ENCODE results near the gene ENOX1. TPM values are rescaled to one million over a fixed set of nuclear protein-coding genes. Genes with fewer than 3 reads are reported as not detected.

The ENOX1 gene
- total RNA-seq, 2 experiments from 2014 or later, result 0.07 to 0.19 TPM

DNA sequence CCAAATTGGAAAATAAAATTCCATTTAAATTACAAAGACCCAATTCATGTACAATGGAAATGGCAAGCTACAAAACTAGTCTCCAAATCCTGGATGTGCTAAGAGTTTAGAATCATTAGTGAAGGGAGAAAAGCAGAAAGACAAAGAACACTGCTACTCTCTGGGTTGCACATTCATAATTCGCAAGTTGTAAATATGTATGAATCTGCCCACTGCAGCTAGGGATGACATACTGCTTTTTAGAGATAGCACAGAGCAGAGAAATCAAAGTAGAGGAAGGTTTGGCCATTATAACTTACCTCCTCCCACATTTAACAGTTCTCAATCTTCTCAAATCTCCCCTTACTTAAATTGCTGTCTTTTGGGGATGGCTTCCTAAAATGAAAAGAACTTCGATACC, 231.1 kb downstream of the ENOX1 start:
- no peaks in the 10 kb centered on the region for H3K36me3 Mint-ChIP-seq (ENCODE audit: low read depth)
- CTCF ChIA-PET, result no interaction called here
- no peak overlapping the region for H3K4me3 Mint-ChIP-seq
- DNase-seq, result no peak
- no peak overlapping the region for H3K27ac Mint-ChIP-seq
- no peaks in the 10 kb centered on the region for H3K4me1 Mint-ChIP-seq
- peaks cover 3% of the 10 kb centered on the region for H3K27me3 Mint-ChIP-seq
- POLR2A ChIA-PET, result no interaction called here
- H3K9me3 Mint-ChIP-seq, result no peaks in the 10 kb centered on the region

DNA sequence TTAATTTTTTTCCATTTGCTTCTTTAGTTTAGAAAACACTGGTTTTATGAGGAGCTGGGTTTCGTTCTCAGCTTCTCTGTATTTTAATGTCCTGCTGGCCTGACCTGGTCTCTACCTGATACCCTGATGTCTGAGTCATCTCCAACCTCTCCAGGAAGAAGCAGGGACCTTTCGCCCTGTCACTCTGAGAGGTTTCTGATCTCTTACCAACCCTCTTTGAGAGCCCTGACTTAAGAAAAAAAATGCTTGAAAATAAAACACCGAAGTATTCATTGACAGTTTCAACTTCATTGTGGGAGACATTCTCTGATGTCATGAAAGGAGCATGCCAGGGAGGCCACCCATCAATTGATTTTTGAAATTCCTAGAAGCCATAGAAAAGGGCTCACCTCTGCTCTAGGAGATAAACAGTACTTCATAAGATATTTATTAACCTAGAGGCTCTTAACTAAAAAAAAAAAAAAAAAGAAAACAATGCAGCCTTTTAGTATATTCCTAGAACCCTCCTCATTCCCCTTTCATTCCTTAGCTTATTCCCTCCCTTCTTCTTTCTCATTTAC, 234.8 kb downstream of the ENOX1 start:
- H3K4me1 Mint-ChIP-seq, result no peaks in the 10 kb centered on the region
- peaks cover 5% of the 10 kb centered on the region for H3K27me3 Mint-ChIP-seq
- H3K9me3 Mint-ChIP-seq, result no peaks in the 10 kb centered on the region
- no peaks in the 10 kb centered on the region for H3K36me3 Mint-ChIP-seq (ENCODE audit: low read depth)
- POLR2A ChIA-PET, result no interaction called here
- H3K27ac Mint-ChIP-seq, result no peak overlapping the region
- no peak for DNase-seq
- CTCF ChIA-PET, result no interaction called here
- H3K4me3 Mint-ChIP-seq, result no peak overlapping the region

DNA sequence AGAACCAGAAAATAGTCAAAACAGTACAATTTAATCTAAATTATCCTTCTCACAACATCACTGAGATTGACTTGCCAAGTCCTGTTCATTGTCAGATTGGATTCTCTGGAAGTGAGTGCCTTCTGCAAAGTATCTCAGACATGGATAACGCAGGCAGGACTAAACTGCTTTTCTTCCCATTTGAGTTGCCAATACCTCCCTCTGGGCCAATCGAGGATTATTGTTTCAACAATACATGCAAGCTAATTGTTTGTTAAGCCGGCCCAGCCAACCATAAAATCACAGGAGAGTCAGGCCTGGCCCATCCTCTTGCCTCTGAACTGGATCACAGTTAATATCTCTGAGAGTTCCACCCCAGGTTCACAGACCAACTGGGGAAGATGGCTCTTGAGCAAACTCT, 240.0 kb downstream of the ENOX1 start:
- H3K36me3 Mint-ChIP-seq (ENCODE audit: low read depth), result no peaks in the 10 kb centered on the region
- no peak for DNase-seq
- no peaks in the 10 kb centered on the region for H3K4me1 Mint-ChIP-seq
- H3K27ac Mint-ChIP-seq, result no peak overlapping the region
- ChIA-PET POLR2A (no interaction called here), CTCF (no interaction called here)
- H3K4me3 Mint-ChIP-seq, result no peak overlapping the region
- H3K27me3 Mint-ChIP-seq, result peaks cover 6% of the 10 kb centered on the region
- no peaks in the 10 kb centered on the region for H3K9me3 Mint-ChIP-seq

DNA sequence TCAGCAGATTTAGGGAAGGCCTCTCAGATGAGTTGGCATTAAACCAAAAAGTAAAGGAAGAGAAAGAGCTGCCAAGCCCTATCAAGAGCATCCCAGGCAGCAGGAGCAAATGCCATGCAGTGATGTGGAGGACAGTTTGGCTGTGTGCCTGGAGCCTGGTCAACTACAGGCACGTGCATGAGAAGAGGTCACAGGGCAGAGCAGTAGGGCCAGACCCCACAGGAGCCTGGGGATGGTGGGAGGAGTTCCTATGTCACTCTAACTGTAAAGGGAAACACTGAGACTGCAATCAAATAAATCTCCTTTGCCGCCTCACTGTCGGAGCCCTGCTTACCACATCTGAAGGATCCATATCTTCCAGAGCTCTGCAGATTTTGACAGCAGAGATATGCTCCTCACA, 240.5 kb downstream of the ENOX1 start:
- Mint-ChIP-seq H3K4me1 (no peaks in the 10 kb centered on the region), H3K27ac (no peak overlapping the region), H3K27me3 (peaks cover 6% of the 10 kb centered on the region), H3K9me3 (no peaks in the 10 kb centered on the region), H3K4me3 (no peak overlapping the region), H3K36me3 (ENCODE audit: low read depth) (no peaks in the 10 kb centered on the region)
- ChIA-PET POLR2A (no interaction called here), CTCF (no interaction called here)
- no peak for DNase-seq

DNA sequence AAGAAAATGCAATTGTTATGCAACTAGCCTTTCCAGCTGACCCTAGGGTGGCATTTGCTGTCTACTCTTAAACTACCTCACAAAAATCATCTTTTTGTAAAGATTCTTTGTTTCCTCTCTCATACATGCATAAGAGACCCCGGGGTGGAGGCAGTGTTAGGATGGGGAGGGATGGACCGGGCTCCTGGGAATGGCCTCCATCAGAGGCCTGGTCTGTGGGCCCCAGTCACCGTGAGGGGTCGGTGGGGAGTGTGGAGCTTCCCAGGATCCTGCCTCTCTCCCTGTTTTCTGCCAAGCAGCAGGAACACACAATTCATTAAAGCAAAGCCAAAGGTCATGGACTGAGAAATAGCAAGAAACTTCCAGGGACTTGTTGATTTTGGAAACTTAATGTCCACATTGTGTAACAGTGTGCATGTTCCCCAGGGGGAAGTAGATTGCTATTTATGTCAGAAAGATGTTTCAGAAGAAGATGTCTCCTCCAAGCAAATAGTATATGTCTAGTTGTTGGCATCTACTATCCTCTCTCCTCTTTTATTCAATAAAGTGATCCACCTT, 241.4 kb downstream of the ENOX1 start:
- Mint-ChIP-seq H3K27ac (no peak overlapping the region), H3K27me3 (peaks cover 6% of the 10 kb centered on the region), H3K4me3 (no peak overlapping the region), H3K9me3 (no peaks in the 10 kb centered on the region), H3K36me3 (ENCODE audit: low read depth) (no peaks in the 10 kb centered on the region), H3K4me1 (no peaks in the 10 kb centered on the region)
- POLR2A ChIA-PET, result no interaction called here
- CTCF ChIA-PET, result no interaction called here
- DNase-seq, result no peak

DNA sequence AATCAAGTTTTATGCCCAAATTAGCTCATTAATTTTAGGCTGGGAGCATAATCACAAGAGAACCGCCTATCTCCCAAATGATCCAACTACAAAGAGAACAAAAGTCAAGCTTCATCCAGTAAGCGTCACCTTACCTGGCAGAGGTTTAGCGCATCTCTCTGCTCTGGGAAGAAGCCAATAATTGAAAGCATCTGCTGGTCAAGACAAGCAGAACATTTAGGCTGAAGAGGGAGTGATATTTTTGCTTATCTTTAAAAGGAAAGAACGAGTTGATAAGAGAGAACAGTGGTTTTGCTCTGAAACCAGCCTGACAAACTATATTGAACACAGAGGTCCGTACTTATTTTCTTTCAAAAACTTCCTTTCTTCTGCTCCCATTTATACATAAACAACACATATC, 242.1 kb downstream of the ENOX1 start:
- peaks cover 6% of the 10 kb centered on the region for H3K27me3 Mint-ChIP-seq
- DNase-seq, result no peak
- ChIA-PET CTCF (no interaction called here), POLR2A (no interaction called here)
- H3K4me3 Mint-ChIP-seq, result no peak overlapping the region
- no peaks in the 10 kb centered on the region for H3K4me1 Mint-ChIP-seq
- H3K27ac Mint-ChIP-seq, result no peak overlapping the region
- no peaks in the 10 kb centered on the region for H3K9me3 Mint-ChIP-seq
- no peaks in the 10 kb centered on the region for H3K36me3 Mint-ChIP-seq (ENCODE audit: low read depth)

DNA sequence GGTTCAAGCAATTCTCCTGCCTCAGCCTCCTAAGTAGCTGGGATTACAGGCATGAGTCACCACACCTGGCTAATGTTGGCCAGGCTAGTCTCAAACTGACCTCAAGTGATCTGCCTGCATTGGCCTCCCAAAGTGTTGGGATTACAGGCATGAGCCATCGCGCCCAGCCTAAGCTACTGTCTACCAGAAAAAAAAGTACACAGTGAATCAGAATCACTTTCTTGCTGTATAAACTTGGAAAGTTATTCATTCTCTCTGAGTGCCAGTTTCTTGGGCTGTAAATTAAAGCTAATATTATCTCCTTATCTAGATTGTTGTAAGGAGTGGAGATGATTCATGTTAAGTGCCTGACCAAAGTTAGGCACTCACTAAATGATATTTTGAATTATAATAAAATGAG, 242.8 kb downstream of the ENOX1 start:
- Mint-ChIP-seq H3K27ac (no peak overlapping the region), H3K4me3 (no peak overlapping the region), H3K4me1 (no peaks in the 10 kb centered on the region), H3K27me3 (peaks cover 6% of the 10 kb centered on the region), H3K36me3 (ENCODE audit: low read depth) (no peaks in the 10 kb centered on the region), H3K9me3 (no peaks in the 10 kb centered on the region)
- ChIA-PET POLR2A (no interaction called here), CTCF (no interaction called here)
- DNase-seq, result no peak

DNA sequence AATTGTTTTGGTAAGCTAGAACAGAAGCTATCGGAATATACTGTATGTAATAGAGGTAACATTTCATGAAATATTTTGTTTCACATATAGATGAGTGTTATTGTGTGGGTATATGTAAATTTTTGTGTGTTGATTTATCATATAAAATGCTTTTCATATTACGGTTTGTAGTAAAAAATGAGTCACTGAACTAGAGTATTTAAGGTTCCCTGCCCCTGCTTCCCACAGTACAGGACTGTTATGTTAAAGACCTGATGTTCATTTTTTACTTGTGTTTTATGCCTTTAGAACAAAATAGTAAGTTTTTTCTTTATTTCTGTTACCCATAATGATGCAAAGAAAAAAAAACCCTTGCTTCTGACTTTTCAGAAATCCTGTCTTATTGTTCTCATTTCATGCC, 243.4 kb downstream of the ENOX1 start:
- no peak overlapping the region for H3K27ac Mint-ChIP-seq
- no peaks in the 10 kb centered on the region for H3K4me1 Mint-ChIP-seq
- CTCF ChIA-PET, result no interaction called here
- H3K9me3 Mint-ChIP-seq, result no peaks in the 10 kb centered on the region
- H3K4me3 Mint-ChIP-seq, result no peak overlapping the region
- H3K36me3 Mint-ChIP-seq (ENCODE audit: low read depth), result no peaks in the 10 kb centered on the region
- peaks cover 4% of the 10 kb centered on the region for H3K27me3 Mint-ChIP-seq
- POLR2A ChIA-PET, result no interaction called here
- DNase-seq, result no peak

DNA sequence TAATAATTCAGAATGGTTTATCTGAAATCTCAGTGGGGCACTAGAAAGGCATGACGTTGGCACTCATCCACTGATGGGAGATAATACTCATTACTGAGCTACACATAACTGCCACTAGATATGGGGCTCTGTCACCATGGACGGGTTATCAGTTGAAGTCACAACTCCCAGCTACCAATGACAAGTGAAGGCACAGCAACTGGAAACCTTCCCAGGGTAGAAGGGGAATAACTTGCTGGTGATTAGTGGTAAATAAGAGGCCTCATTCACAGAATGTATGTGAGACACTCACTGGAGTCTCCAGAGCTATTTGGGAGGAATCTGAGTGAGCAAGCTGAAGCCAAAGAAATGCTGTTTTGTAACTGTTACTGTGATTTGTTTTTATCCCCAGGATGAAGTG, 249.6 kb downstream of the ENOX1 start:
- Mint-ChIP-seq H3K9me3 (no peaks in the 10 kb centered on the region), H3K27ac (no peak overlapping the region), H3K27me3 (peaks cover 10% of the 10 kb centered on the region), H3K4me1 (no peaks in the 10 kb centered on the region), H3K4me3 (no peak overlapping the region), H3K36me3 (ENCODE audit: low read depth) (no peaks in the 10 kb centered on the region)
- ChIA-PET CTCF (no interaction called here), POLR2A (interaction anchor here (0.7 kb wide), 1 partner anchor 834 kb away, joined by 3 read pairs; no protein-coding TSS in a partner anchor)
- no peak for DNase-seq

DNA sequence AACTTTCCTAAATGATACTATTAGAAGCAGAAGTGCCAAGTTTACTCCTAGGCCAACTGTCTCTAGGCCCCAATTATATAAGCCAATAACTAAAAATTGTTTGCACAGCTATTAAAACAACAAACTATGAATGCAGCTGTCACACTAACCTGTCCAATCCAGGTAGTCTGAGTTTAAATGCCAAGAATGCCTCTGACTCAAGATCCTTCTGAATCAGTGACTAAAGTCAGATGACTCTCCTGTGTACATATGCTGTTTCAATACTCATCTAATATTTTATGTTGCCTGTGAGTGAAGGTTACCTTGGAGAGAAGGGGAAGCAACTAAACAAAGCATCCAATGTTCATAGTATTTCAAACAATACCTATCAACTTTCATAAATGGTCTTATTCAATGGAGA, 257.0 kb downstream of the ENOX1 start:
- POLR2A ChIA-PET, result no interaction called here

DNA sequence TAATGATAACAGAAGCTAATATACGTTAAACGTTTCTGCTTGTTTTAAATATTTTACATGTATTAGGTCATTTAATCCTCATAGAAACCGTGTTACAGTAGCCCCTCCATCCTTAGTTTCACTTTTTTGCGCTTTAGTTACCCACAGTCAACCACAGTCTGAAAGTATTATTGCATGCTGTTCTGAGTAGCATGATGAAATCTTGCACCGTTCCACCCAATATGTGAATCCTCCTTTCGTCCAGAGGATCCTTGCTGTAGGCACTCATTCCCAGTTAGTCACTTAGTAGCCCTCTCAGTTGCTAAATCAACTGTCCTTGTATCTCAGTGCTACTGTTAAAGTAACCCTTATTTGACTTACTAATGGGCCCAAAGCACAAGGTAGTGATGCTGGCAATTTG, 257.8 kb downstream of the ENOX1 start:
- POLR2A ChIA-PET, result no interaction called here

More for the DNA sequence above, 257.0 kb downstream of the ENOX1 start:
- no peaks in the 10 kb centered on the region for H3K9me3 Mint-ChIP-seq
- no peaks in the 10 kb centered on the region for H3K27me3 Mint-ChIP-seq
- no peaks in the 10 kb centered on the region for H3K36me3 Mint-ChIP-seq (ENCODE audit: low read depth)
- no peak overlapping the region for H3K4me3 Mint-ChIP-seq
- no peak for DNase-seq
- H3K27ac Mint-ChIP-seq, result no peak overlapping the region
- CTCF ChIA-PET, result no interaction called here
- no peaks in the 10 kb centered on the region for H3K4me1 Mint-ChIP-seq

DNA sequence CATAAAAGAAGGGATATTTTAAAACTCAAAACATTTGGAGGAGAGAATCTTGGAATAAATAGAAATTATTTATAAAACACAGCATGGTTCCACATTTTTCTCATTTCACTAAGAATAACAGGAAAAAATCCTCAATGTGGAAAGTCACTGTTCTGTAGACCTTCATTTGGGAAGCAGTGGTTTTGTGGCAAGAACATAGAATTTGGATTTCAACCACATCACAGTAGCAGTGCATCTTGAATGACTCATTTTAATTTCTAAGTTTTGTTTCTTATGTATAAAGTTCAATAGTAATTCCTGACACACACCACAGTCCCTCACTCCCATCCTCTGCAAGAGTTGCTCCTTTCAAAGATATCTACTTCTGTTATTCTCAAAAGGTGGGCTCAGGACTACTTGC, 264.0 kb downstream of the ENOX1 start:
- Mint-ChIP-seq H3K9me3 (no peaks in the 10 kb centered on the region), H3K27me3 (peaks cover 11% of the 10 kb centered on the region), H3K36me3 (ENCODE audit: low read depth) (no peaks in the 10 kb centered on the region), H3K4me3 (no peak overlapping the region), H3K27ac (no peak overlapping the region), H3K4me1 (no peaks in the 10 kb centered on the region)
- ChIA-PET CTCF (no interaction called here), POLR2A (no interaction called here)
- no peak for DNase-seq

More for the DNA sequence above, 257.8 kb downstream of the ENOX1 start:
- Mint-ChIP-seq H3K36me3 (ENCODE audit: low read depth) (no peaks in the 10 kb centered on the region), H3K27ac (no peak overlapping the region), H3K4me1 (no peaks in the 10 kb centered on the region), H3K4me3 (no peak overlapping the region), H3K27me3 (peaks cover 5% of the 10 kb centered on the region), H3K9me3 (no peaks in the 10 kb centered on the region)
- DNase-seq, result no peak
- CTCF ChIA-PET, result no interaction called here

DNA sequence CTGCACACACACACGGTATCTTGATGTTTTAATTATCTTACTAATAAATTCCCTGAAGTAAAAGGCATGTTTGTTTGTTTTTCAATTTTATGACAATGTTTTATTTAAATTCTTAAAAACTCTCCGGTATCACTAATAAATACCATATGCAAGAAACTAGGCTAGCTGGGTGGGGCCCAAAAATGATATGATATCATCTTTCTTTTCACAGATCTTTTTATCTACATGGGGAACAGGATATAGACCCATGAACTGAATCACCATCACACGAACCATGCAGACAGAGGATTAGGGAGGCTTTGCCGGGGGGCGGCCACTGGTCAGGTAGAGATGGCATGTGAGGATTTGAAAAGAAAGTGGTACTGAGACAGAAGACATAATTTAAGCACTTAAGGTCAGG, 266.4 kb downstream of the ENOX1 start:
- H3K27me3 Mint-ChIP-seq, result peaks cover 11% of the 10 kb centered on the region
- no peaks in the 10 kb centered on the region for H3K36me3 Mint-ChIP-seq (ENCODE audit: low read depth)
- H3K9me3 Mint-ChIP-seq, result no peaks in the 10 kb centered on the region
- H3K27ac Mint-ChIP-seq, result no peak overlapping the region
- ChIA-PET POLR2A (no interaction called here), CTCF (no interaction called here)
- no peak overlapping the region for H3K4me3 Mint-ChIP-seq
- H3K4me1 Mint-ChIP-seq, result no peaks in the 10 kb centered on the region
- DNase-seq, result no peak

DNA sequence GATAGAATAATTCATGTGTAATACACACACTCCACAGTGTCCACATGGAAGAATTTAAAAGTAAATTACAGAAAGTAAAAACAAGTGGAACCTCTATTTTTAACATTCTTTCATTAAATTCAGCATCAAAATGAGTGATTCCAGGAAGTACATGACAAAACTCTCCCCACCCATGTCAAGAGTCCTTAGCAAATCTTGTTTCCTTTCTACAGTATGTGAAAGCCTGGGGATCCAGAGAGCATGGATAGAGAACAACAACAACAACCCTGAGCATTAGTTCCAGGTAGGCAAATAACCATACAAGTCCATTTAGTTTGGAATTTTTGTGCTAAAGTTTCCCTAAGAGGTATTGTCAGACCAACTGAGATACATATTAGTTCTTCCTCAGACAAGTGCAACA, 267.9 kb downstream of the ENOX1 start:
- H3K36me3 Mint-ChIP-seq (ENCODE audit: low read depth), result no peaks in the 10 kb centered on the region
- CTCF ChIA-PET, result no interaction called here

More for the DNA sequence above, 267.9 kb downstream of the ENOX1 start:
- peaks cover 5% of the 10 kb centered on the region for H3K27me3 Mint-ChIP-seq
- H3K27ac Mint-ChIP-seq, result no peak overlapping the region
- POLR2A ChIA-PET, result no interaction called here
- DNase-seq, result no peak
- H3K9me3 Mint-ChIP-seq, result no peaks in the 10 kb centered on the region
- H3K4me3 Mint-ChIP-seq, result no peak overlapping the region
- no peaks in the 10 kb centered on the region for H3K4me1 Mint-ChIP-seq
